Peyer's patch (tissue), 4 donors: ENCODE data around the gene SYTL2. TPM values are rescaled to one million over a fixed set of nuclear protein-coding genes. Genes with fewer than 3 reads are reported as not detected.
"Not testable (repeated sequence)": the region's sequence is repeated elsewhere in the genome, so short reads cannot be mapped to it uniquely, and the experiment has no call there.

Source experiments
- DNase-seq, 3 donors: peaks; one replicate each; pipeline ENCODE4 v3.0.0-alpha.2; 2017 to 2019
- H3K27ac ChIP-seq, 4 donors: fragments of 200-600 bp; sonication (generic); one replicate each; pipeline ENCODE4 v1.5.1; 2016 to 2019
- H3K27me3 ChIP-seq, 2 donors: fragments of 200-600 bp; sonication (generic); one replicate each; pipeline ENCODE4 v1.5.1; 2019
- H3K36me3 ChIP-seq, 3 donors: fragments of 200-600 bp; sonication (generic); one replicate each; pipeline ENCODE4 v1.5.1; 2016 to 2019
- H3K4me1 ChIP-seq, 4 donors: fragments of 200-600 bp; sonication (generic); one replicate each; pipeline ENCODE4 v1.5.1; 2016 to 2019
- H3K4me3 ChIP-seq, 4 donors: fragments of 200-600 bp; sonication (generic); 1 replicate in 3 of 4; 2 replicates in 1 of 4; pipeline ENCODE4 v1.5.1; 2016 to 2019; ENCODE audit warnings: mild to moderate bottlenecking in 1 of 4
- H3K9me3 ChIP-seq, 4 donors: fragments of 200-600 bp; sonication (generic); one replicate each; pipeline ENCODE4 v1.5.1; 2016 to 2019; ENCODE audit warnings: mild to moderate bottlenecking in 1 of 4
- POLR2A ChIP-seq, 2 donors: fragments of 450-650 bp; IDR thresholded peaks; one replicate each; pipeline ENCODE4 v1.5.1; 2017; ENCODE audit warnings: antibody characterized with exemption in 2 of 2, mild to moderate bottlenecking in 2 of 2, moderate library complexity in 2 of 2
- total RNA-seq, 4 donors: library from RNA; depleted of rRNA; stranded (reverse); fragments of >200 nt; gene quantifications; one replicate each; pipeline ENCODE4 v1.1.0, GENCODE V29; 2016
- TF ChIP-seq, protein P1 (sequence below), 6 experiments: fragments of 450-650 bp in 4 of 6; fragments of 200-600 bp in 2 of 6; sonication (generic) in 1 of 6; IDR thresholded peaks; one replicate each; pipeline ENCODE4 v1.5.1; 2017 to 2019; ENCODE audit warnings: antibody characterized with exemption in 6 of 6, mild to moderate bottlenecking in 3 of 6, moderate library complexity in 1 of 6

The SYTL2 gene
- total RNA-seq, 4 donors from 2014 or later: 96.6 to 211 (median 125) TPM

DNA sequence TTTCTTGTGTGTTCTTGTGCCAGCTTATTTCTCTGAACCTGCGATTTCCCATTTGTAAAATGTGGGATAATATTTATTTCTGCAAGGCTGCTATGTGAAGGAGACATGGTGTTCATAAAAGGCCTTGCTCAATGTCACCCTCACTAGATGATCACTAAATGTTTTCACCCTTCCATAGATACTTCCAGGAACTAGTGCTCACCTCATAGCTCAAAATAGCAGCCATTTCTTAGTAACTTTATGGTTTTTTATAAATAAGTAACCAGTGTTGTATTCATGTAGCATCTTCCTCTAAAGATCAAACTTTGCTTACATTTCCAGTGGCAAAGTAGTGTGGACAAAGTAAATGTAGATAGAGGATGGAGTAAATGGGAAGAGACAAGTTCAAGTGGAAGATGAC lies 23.8 kb downstream of the SYTL2 start:
- Histone ChIP-seq H3K4me1 (peaks cover 0 to 18% (median 0%) of the 10 kb centered on the region in 4 donors), H3K27me3 (no peaks in the 10 kb centered on the region), H3K9me3 (peaks cover 0 to 3% (median 0%) of the 10 kb centered on the region in 4 donors), H3K36me3 (no peaks in the 10 kb centered on the region), H3K27ac (peak overlapping the region in 2 of 4 donors; percentile 36 to 63), H3K4me3 (no peak overlapping the region)
- TF ChIP-seq, protein P1, sequence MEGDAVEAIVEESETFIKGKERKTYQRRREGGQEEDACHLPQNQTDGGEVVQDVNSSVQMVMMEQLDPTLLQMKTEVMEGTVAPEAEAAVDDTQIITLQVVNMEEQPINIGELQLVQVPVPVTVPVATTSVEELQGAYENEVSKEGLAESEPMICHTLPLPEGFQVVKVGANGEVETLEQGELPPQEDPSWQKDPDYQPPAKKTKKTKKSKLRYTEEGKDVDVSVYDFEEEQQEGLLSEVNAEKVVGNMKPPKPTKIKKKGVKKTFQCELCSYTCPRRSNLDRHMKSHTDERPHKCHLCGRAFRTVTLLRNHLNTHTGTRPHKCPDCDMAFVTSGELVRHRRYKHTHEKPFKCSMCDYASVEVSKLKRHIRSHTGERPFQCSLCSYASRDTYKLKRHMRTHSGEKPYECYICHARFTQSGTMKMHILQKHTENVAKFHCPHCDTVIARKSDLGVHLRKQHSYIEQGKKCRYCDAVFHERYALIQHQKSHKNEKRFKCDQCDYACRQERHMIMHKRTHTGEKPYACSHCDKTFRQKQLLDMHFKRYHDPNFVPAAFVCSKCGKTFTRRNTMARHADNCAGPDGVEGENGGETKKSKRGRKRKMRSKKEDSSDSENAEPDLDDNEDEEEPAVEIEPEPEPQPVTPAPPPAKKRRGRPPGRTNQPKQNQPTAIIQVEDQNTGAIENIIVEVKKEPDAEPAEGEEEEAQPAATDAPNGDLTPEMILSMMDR (IDR thresholded peaks at IDR 0.05): no peak
- TF ChIP-seq POLR2A (IDR thresholded peaks at IDR 0.05): no peak
- DNase-seq: no peak

DNA sequence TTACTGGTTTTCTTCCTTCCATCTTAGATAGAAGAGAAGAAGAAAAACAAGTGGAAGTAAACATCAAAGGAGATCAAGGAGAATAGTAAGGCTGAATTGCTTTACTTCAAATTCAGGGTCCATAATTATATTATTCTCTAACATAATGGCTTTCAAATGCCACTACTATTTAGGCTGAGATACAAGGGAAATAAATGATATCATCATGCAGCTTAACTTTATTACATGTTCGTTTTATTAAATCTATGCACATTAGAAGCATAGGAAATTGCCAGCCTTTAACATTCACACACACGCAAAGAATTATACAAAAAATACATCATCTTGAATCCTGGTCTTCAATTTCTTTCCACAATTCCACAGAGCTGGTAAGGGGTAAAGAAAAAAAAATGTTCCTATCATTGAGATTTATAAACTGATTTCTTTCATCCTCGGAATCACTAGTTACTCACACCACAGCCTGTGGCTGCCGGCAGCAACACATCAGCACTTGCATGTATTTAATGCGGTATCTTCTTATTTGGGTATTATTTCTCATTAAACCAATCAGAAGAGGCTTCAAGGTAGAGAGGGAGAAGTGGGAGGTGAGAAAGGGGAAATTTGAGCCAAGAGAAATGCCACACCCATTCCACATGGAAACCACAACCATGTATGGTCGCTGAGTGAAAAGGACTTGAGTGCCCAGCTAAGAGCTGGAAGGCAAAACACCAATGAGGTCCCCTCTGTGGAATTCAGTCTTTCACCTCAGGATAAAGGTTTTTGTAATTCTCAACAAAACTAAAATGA lies 26.3 kb downstream of the SYTL2 start:
- H3K4me3 ChIP-seq: no peak overlapping the region
- H3K27ac ChIP-seq: no peak overlapping the region
- peaks cover 0 to 6% (median 0%) of the 10 kb centered on the region in 4 donors for H3K9me3 ChIP-seq
- no peak for DNase-seq
- no peaks in the 10 kb centered on the region for H3K27me3 ChIP-seq
- TF ChIP-seq, protein P1 (IDR thresholded peaks at IDR 0.05): no peak
- no peak for TF ChIP-seq POLR2A (IDR thresholded peaks at IDR 0.05)
- H3K36me3 ChIP-seq: no peaks in the 10 kb centered on the region
- peaks cover 0 to 20% (median 0%) of the 10 kb centered on the region in 4 donors for H3K4me1 ChIP-seq

DNA sequence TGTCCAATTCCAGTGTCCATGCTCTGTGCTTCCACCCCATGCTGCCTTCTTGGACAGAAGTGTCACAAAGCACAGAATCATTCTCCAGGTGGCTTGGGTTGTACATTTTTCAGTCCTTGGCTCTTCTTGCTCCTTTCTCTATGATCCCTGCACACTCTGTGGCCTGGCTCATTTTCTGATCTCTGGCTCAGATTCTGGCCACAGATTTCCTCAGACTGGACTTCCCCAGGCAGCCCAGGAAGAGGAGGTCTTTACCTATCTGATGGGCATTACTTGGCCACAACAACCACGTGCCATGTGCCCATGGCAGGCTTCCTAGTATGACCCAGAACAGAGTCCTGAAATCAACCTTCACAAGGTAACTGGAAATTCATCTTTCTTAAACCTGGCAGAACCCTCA lies 27.2 kb downstream of the SYTL2 start:
- H3K4me1 ChIP-seq: peaks cover 0 to 28% (median 0%) of the 10 kb centered on the region in 4 donors
- H3K27ac ChIP-seq: no peak overlapping the region
- no peaks in the 10 kb centered on the region for H3K36me3 ChIP-seq
- DNase-seq: no peak
- H3K9me3 ChIP-seq: peaks cover 0 to 6% (median 0%) of the 10 kb centered on the region in 4 donors
- no peak overlapping the region for H3K4me3 ChIP-seq
- TF ChIP-seq, protein P1 (IDR thresholded peaks at IDR 0.05): no peak
- TF ChIP-seq POLR2A (IDR thresholded peaks at IDR 0.05): no peak
- H3K27me3 ChIP-seq: no peaks in the 10 kb centered on the region

DNA sequence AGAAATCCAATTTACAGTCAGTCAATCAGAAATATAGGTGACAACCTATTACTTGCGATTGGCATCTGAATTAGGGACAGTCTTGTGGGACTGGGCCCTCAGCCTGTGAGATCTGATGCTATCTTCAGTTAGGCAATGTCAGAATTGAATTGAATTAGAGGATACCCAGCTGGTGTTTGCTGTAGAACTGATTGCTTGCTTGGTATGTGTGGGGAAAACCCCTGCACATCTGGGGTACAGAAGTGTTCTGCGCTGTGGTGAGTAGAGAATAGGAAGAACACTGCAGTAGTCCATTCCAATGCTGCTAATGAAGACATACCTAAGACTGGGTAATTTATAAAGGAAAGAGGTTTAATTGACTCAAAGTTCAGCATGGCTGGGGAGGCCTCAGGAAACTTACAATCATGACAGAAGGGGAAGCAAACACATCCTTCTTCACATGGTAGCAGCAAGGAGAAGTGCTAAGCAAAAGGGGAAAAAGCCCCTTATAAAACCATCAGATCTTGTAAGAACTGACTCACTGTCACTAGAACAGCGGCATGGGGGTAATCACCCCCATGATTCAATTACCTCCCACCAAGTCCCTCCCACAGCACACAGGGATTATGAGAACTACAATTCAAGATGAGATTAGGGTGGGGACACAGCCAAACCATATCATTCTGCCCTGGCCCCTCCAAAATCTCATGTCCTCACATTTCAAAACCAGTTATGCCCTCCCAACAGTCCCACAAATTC lies 30.0 kb downstream of the SYTL2 start:
- H3K27ac ChIP-seq: peak overlapping the region in 2 of 4 donors; percentile 20 to 40
- H3K36me3 ChIP-seq, H3K4me3 ChIP-seq, DNase-seq, H3K27me3 ChIP-seq, H3K9me3 ChIP-seq: not testable (repeated sequence)
- H3K4me1 ChIP-seq: peaks cover 0 to 26% (median 0%) of the 10 kb centered on the region in 4 donors

DNA sequence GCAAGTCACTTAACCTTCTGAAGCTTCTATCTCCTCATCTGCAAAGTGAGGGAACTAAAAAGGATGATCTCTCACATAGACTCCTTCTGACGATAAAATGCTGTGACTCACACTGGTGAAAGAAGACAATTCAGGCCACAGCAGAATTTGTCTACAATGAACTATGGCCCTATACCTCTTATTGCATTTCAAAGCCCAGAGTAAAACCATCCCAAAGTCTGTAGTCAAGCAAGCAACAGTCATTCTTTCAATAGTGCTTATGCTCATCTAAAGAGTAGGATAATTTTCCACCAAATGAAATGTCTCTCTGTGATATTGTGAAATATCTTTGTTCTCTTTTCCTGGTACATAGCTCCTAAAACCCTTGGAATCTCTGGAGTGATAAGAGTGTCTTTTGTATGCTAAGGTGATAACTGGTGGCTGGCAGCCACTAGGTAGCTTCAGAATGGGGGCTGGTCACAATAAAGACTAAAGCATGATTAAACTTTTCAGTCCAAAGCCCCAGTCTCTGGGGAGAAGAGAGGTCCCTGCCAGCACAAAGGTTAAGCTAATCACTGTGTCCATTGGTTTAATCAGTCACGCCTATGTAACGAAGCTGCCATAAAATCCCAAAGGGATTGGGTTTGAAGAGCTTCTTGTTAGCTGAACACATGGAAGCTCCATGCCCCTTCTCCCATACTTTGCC lies 30.8 kb downstream of the SYTL2 start:
- DNase-seq: no peak
- Histone ChIP-seq H3K27ac (peak overlapping the region in 2 of 4 donors; percentile 20 to 40), H3K27me3 (no peaks in the 10 kb centered on the region), H3K4me3 (no peak overlapping the region), H3K4me1 (peaks cover 0 to 29% (median 0%) of the 10 kb centered on the region in 4 donors), H3K9me3 (peaks cover 0 to 6% (median 0%) of the 10 kb centered on the region in 4 donors), H3K36me3 (no peaks in the 10 kb centered on the region)
- TF ChIP-seq POLR2A (IDR thresholded peaks at IDR 0.05): no peak
- TF ChIP-seq, protein P1 (IDR thresholded peaks at IDR 0.05): no peak

DNA sequence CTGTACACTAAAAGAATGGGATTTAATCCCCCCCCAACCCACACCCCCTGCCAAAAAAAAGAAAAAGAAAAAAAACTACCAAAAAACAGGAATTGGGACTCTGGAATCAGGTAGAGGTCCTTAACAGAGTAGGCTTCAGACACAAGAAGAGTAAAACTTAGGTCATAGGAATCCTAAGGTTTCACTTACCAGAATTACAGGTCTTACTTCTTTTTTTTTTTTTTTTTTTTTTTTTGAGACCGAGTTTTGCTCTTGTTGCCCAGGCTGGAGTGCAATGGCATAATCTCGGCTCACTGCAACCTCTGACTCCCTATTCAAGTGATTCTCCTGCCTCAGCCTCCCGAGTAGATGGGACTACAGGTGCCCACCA lies 33.4 kb downstream of the SYTL2 start:
- not testable (repeated sequence) for H3K27me3 ChIP-seq, H3K9me3 ChIP-seq, DNase-seq, H3K27ac ChIP-seq, H3K4me3 ChIP-seq, H3K36me3 ChIP-seq
- H3K4me1 ChIP-seq: peaks cover 0 to 32% (median 0%) of the 10 kb centered on the region in 4 donors
